Measurements from ENCODE around the gene CCSER1.

- no peak for TF ChIP-seq YY1 (IDR thresholded peaks at IDR 0.05)
- TF ChIP-seq CTCF (IDR thresholded peaks at IDR 0.05; ENCODE audit: low read depth, low read length, missing input control) = no peak
These were observed 632.9 kb downstream of the CCSER1 start for GRCh38 chr4:90760059-90760458.

Measured in liver (tissue), 2 donors.